MM.1S (cell line): ENCODE results near the gene HSPB7.

Experiments
- EZH2phosphoT487 ChIP-seq: fragments of 300-600 bp; sonication (generic); IDR thresholded peaks from 2 replicates; pipeline ENCODE4 v1.6.1; 2018; ENCODE audit warnings: antibody characterized with exemption, low read length
- TF ChIP-seq, protein P1 (sequence below): fragments of 300-600 bp; sonication (generic); IDR thresholded peaks from 2 replicates; pipeline ENCODE4 v1.5.1; 2016; ENCODE audit warnings: antibody characterized with exemption, low read length, mixed read lengths

DNA sequence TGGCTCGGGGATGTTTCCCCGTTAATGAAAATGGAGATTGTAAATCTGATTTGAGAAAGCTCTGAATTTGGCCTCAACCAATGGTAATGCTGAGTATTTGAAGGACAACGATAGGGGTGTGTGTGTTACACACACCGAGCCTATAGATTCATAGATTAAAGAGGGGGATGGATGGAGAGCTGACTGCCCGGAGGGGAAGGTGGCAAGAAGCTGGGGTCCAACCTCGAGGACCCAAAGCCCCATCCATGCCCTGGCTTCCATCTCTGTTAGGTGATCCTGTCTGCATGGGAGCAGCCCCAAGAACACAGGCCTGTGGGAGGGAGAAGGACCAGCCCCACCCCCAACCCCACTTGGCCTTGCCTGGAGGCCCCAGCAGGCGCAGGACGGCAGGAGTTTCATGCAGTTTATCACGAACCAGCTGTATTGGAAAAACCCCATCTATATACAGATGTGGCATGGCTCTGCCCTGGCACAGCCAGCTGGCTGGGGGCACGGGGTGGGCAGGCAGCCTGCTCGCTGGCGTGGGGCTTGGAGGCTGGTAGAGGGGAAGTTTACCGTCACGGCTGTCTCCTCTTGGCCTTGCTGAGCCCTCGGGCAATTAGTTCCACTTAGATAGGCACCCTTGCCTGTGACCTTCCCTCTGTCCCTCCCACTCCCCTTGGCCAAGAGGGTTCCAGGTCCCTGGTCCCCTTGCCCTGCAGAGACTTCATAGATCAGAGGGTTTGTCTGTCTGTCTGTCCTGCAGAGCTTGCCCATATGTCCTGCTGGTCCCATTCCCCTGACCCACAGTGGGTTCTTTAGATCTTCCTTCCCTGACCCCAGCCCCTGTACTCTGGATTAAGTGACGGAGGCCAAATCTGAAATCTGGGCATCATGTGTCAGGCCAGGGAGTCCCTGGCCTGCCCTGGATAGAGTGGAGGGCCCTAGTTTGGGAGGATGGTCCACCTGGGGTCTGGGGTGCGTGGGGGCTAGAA lies 3.0 kb downstream of the HSPB7 start:
- TF ChIP-seq, protein P1, sequence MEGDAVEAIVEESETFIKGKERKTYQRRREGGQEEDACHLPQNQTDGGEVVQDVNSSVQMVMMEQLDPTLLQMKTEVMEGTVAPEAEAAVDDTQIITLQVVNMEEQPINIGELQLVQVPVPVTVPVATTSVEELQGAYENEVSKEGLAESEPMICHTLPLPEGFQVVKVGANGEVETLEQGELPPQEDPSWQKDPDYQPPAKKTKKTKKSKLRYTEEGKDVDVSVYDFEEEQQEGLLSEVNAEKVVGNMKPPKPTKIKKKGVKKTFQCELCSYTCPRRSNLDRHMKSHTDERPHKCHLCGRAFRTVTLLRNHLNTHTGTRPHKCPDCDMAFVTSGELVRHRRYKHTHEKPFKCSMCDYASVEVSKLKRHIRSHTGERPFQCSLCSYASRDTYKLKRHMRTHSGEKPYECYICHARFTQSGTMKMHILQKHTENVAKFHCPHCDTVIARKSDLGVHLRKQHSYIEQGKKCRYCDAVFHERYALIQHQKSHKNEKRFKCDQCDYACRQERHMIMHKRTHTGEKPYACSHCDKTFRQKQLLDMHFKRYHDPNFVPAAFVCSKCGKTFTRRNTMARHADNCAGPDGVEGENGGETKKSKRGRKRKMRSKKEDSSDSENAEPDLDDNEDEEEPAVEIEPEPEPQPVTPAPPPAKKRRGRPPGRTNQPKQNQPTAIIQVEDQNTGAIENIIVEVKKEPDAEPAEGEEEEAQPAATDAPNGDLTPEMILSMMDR = no peak
- no peak for TF ChIP-seq EZH2phosphoT487
